GM23338 (cell line): ENCODE measurements around the gene UNKL. TPM values are rescaled to one million over a fixed set of nuclear protein-coding genes. Genes with fewer than 3 reads are reported as not detected.

ENCODE experiments used
- ATAC-seq: fragments of 200-7000 bp; cut with Tn5 transposase; 3 replicates; pipeline ENCODE4 v1.9.1; 2020
- DNase-seq: peaks from one replicate; pipeline ENCODE4 v3.0.0-alpha.2; 2015; ENCODE audit warnings: low spot score
- H2AFZ ChIP-seq: fragments of 200-600 bp; sonication (generic); 2 replicates; pipeline ENCODE4 v1.8.0; 2016; ENCODE audit warnings: antibody characterized with exemption, mild to moderate bottlenecking, moderate library complexity
- H3F3A ChIP-seq: fragments of 200-600 bp; sonication (generic); replicated peaks from 2 replicates; pipeline ENCODE4 v1.8.0; 2017; ENCODE audit warnings: antibody characterized with exemption, mixed run types, low read depth
- H3K27ac ChIP-seq: fragments of 200-600 bp; sonication (generic); 2 replicates; pipeline ENCODE4 v1.6.1; 2016; ENCODE audit warnings: low read depth
- H3K27me3 ChIP-seq: fragments of 200-600 bp; sonication (generic); 2 replicates; pipeline ENCODE4 v1.8.0; 2016; ENCODE audit warnings: mild to moderate bottlenecking, mixed run types, moderate library complexity; ENCODE audit not compliant: insufficient read depth
- H3K36me3 ChIP-seq: fragments of 200-600 bp; sonication (generic); 2 replicates; pipeline ENCODE4 v1.8.0; 2016; ENCODE audit warnings: mild to moderate bottlenecking; ENCODE audit not compliant: insufficient read depth
- H3K4me1 ChIP-seq: fragments of 200-600 bp; sonication (generic); 2 replicates; pipeline ENCODE4 v1.8.0; 2016; ENCODE audit warnings: mild to moderate bottlenecking, moderate library complexity; ENCODE audit not compliant: insufficient read depth
- H3K4me2 ChIP-seq: fragments of 200-600 bp; sonication (generic); 2 replicates; pipeline ENCODE4 v1.7.1; 2017; ENCODE audit warnings: mixed run types
- H3K4me3 ChIP-seq: fragments of 200-600 bp; sonication (generic); 2 replicates; pipeline ENCODE4 v1.6.1; 2016; ENCODE audit warnings: mixed run types
- H3K79me2 ChIP-seq: fragments of 200-600 bp; sonication (generic); replicated peaks from 2 replicates; pipeline ENCODE4 v1.8.0; 2017; ENCODE audit warnings: mild to moderate bottlenecking; ENCODE audit not compliant: insufficient read depth
- H3K9me2 ChIP-seq: fragments of 200-600 bp; sonication (generic); 2 replicates; pipeline ENCODE4 v1.8.0; 2017; ENCODE audit not compliant: insufficient read depth
- H4K20me1 ChIP-seq: fragments of 200-600 bp; sonication (generic); replicated peaks from 2 replicates; pipeline ENCODE4 v1.8.0; 2017; ENCODE audit warnings: mild to moderate bottlenecking; ENCODE audit not compliant: insufficient read depth
- H3K27ac Mint-ChIP-seq: 2 replicates; pipeline ENCODE4 v1.8.0; 2020; ENCODE audit warnings: inconsistent platforms, mild to moderate bottlenecking, moderate library complexity, mixed read lengths
- H3K27me3 Mint-ChIP-seq: 3 replicates; pipeline ENCODE4 v1.8.0; 2022; ENCODE audit warnings: low read depth, mild to moderate bottlenecking, moderate library complexity, mixed read lengths, inconsistent platforms; ENCODE audit not compliant: insufficient read depth, poor library complexity
- H3K36me3 Mint-ChIP-seq: 3 replicates; pipeline ENCODE4 v1.8.0; 2021; ENCODE audit warnings: low read depth, mild to moderate bottlenecking, inconsistent platforms, moderate library complexity, mixed read lengths
- H3K4me1 Mint-ChIP-seq: 3 replicates; pipeline ENCODE4 v1.8.0; 2020; ENCODE audit warnings: mild to moderate bottlenecking, inconsistent platforms, mixed read lengths
- H3K4me3 Mint-ChIP-seq: 3 replicates; pipeline ENCODE4 v1.8.0; 2021; ENCODE audit warnings: moderate library complexity, mild to moderate bottlenecking, inconsistent platforms, mixed read lengths
- H3K9me3 Mint-ChIP-seq: 3 replicates; pipeline ENCODE4 v1.8.0; 2020; ENCODE audit warnings: moderate library complexity, mild to moderate bottlenecking, inconsistent platforms, mixed read lengths
- CREB1 ChIP-seq: fragments of 250-450 bp; sonication (Bioruptor Pico); IDR thresholded peaks from 2 replicates; pipeline ENCODE4 v1.5.0; 2020; ENCODE audit warnings: low read depth, mild to moderate bottlenecking, moderate library complexity
- EZH2phosphoT487 ChIP-seq: fragments of 200-600 bp; sonication (generic); IDR thresholded peaks from one replicate; pipeline ENCODE4 v1.8.1; 2018; ENCODE audit warnings: antibody characterized with exemption; ENCODE audit not compliant: unreplicated experiment
- JUNB ChIP-seq: IDR thresholded peaks from one replicate; pipeline ENCODE4 v1.6.1; 2016; ENCODE audit warnings: antibody characterized with exemption; ENCODE audit not compliant: unreplicated experiment
- NANOG ChIP-seq: IDR thresholded peaks from 2 replicates; pipeline ENCODE4 v1.6.1; 2016; ENCODE audit warnings: antibody characterized with exemption, borderline replicate concordance
- POLR2AphosphoS5 ChIP-seq: IDR thresholded peaks from 2 replicates; pipeline ENCODE4 v1.6.1; 2016; ENCODE audit warnings: antibody characterized with exemption, low read depth
- STAT1 ChIP-seq: IDR thresholded peaks from one replicate; pipeline ENCODE4 v1.6.1; 2016; ENCODE audit warnings: antibody characterized with exemption; ENCODE audit not compliant: unreplicated experiment
- ZNF114 ChIP-seq: fragments of 250-450 bp; sonication (Bioruptor Pico); IDR thresholded peaks from 2 replicates; pipeline ENCODE4 v1.5.0; 2020; ENCODE audit warnings: mild to moderate bottlenecking, moderate library complexity
- ZNF331 ChIP-seq: fragments of 250-450 bp; sonication (Bioruptor Pico); IDR thresholded peaks from 2 replicates; pipeline ENCODE4 v1.5.0; 2020; ENCODE audit warnings: low read depth, mild to moderate bottlenecking, moderate library complexity
- polyA plus RNA-seq: library from polyadenylated mRNA; unstranded; fragments of >200 nt; fragmentation: Nextera tagmentation; extraction: Ambion mirVana; gene quantifications from 2 replicates; pipeline ENCODE4 v1.2.1, GENCODE V29; 2016
- total RNA-seq: library from RNA; depleted of rRNA; stranded (reverse); fragments of >200 nt; shearing (Covaris generic); gene quantifications from 2 replicates; pipeline ENCODE4 v1.2.3, GENCODE V29; 2014
- TF ChIP-seq, protein P1 (sequence below): fragments of 250-450 bp; sonication (Bioruptor Pico); IDR thresholded peaks from 2 replicates; pipeline ENCODE4 v1.5.0; 2020; ENCODE audit warnings: mild to moderate bottlenecking, moderate library complexity
- TF ChIP-seq, protein P2 (sequence below): IDR thresholded peaks from one replicate; pipeline ENCODE4 v1.6.1; 2018; ENCODE audit warnings: antibody characterized with exemption; ENCODE audit not compliant: unreplicated experiment
- TF ChIP-seq, protein P3 (sequence below): IDR thresholded peaks from 2 replicates; pipeline ENCODE4 v1.6.1; 2016; ENCODE audit warnings: antibody characterized with exemption

UNKL gene
- total and polyA plus RNA-seq, 2 experiments from 2014 or later, result 16.7 to 28.7 TPM

DNA sequence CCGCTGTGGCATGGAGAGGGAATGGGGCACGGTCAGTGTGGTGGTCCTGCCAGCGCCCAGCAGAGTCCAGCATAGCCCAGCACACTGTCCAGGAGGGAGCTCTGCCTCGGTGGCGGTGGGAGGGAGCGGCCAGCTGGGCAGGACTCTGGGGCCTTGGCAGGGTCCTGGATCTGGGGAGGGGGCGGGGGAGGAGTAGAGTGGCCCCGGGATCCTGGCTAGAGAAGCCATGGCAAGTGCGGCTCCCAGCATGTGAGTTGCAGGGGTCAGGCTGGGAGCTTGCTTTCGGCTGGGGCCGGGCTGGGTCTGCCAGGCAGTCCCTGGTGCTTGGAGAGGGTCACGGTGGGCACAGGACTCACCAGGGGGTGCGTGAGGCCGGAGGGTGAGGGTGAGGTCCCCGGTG is 58.9 kb downstream of the UNKL start (continued):
- TF ChIP-seq, protein P1, sequence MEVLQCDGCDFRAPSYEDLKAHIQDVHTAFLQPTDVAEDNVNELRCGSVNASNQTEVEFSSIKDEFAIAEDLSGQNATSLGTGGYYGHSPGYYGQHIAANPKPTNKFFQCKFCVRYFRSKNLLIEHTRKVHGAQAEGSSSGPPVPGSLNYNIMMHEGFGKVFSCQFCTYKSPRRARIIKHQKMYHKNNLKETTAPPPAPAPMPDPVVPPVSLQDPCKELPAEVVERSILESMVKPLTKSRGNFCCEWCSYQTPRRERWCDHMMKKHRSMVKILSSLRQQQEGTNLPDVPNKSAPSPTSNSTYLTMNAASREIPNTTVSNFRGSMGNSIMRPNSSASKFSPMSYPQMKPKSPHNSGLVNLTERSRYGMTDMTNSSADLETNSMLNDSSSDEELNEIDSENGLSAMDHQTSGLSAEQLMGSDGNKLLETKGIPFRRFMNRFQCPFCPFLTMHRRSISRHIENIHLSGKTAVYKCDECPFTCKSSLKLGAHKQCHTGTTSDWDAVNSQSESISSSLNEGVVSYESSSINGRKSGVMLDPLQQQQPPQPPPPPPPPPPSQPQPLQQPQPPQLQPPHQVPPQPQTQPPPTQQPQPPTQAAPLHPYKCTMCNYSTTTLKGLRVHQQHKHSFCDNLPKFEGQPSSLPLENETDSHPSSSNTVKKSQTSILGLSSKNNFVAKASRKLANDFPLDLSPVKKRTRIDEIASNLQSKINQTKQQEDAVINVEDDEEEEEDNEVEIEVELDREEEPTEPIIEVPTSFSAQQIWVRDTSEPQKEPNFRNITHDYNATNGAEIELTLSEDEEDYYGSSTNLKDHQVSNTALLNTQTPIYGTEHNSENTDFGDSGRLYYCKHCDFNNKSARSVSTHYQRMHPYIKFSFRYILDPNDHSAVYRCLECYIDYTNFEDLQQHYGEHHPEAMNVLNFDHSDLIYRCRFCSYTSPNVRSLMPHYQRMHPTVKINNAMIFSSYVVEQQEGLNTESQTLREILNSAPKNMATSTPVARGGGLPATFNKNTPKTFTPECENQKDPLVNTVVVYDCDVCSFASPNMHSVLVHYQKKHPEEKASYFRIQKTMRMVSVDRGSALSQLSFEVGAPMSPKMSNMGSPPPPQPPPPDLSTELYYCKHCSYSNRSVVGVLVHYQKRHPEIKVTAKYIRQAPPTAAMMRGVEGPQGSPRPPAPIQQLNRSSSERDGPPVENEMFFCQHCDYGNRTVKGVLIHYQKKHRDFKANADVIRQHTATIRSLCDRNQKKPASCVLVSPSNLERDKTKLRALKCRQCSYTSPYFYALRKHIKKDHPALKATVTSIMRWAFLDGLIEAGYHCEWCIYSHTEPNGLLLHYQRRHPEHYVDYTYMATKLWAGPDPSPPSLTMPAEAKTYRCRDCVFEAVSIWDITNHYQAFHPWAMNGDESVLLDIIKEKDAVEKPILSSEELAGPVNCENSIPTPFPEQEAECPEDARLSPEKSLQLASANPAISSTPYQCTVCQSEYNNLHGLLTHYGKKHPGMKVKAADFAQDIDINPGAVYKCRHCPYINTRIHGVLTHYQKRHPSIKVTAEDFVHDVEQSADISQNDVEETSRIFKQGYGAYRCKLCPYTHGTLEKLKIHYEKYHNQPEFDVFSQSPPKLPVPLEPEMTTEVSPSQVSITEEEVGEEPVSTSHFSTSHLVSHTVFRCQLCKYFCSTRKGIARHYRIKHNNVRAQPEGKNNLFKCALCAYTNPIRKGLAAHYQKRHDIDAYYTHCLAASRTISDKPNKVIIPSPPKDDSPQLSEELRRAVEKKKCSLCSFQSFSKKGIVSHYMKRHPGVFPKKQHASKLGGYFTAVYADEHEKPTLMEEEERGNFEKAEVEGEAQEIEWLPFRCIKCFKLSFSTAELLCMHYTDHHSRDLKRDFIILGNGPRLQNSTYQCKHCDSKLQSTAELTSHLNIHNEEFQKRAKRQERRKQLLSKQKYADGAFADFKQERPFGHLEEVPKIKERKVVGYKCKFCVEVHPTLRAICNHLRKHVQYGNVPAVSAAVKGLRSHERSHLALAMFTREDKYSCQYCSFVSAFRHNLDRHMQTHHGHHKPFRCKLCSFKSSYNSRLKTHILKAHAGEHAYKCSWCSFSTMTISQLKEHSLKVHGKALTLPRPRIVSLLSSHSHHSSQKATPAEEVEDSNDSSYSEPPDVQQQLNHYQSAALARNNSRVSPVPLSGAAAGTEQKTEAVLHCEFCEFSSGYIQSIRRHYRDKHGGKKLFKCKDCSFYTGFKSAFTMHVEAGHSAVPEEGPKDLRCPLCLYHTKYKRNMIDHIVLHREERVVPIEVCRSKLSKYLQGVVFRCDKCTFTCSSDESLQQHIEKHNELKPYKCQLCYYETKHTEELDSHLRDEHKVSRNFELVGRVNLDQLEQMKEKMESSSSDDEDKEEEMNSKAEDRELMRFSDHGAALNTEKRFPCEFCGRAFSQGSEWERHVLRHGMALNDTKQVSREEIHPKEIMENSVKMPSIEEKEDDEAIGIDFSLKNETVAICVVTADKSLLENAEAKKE (CRISPR knock-in tag), result no peak

DNA sequence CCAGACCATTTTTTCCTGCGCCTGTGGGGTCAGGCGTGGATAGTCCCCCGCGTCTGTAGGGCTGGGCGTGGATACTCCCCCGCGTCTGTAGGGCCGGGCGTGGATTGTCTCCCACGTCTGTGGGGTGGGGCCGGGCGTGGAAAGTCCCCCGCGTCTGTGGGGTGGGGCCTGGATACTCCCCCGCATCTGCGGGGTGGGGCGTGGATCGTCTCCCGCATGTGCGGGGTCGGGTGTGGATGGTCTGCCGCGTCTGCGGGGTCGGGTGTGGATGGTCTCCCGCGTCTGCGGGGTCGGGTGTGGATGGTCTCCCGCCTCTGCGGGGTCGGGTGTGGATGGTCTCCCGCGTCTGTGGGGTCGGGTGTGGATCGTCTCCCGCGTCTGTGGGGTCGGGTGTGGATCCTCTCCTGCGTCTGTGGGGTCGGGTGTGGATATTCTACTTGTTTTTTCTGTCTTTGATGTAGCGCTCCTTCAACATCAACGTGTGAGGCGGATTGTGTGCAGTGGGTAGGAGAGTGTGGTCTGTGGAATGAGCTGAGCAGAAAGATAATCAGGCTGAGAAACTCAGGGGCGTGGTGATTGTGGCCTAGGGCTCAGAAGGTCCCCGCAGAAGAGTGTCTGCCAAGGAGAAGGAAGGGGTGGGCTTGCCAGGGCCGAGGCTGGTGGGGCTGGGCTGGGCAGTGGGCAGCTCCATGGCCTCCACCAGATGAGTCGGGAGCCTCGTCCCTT is 59.5 kb downstream of the UNKL start:
- Histone ChIP-seq H3K36me3 (no peaks in the 10 kb centered on the region), H2AFZ (no peak overlapping the region), H3K4me1 (peaks cover 7% of the 10 kb centered on the region; the same call in 1 of the 2 replicates), H3K4me2 (no peak overlapping the region), H3F3A (no peaks in the 10 kb centered on the region; the same call in 1 of the 2 replicates), H3K4me3 (no peak overlapping the region), H3K27ac (no peak overlapping the region), H3K79me2 (peaks cover 54% of the 10 kb centered on the region), H3K9me2 (no peaks in the 10 kb centered on the region), H4K20me1 (peaks cover 9% of the 10 kb centered on the region), H3K27me3 (no peaks in the 10 kb centered on the region)
- peaks cover 6% of the 10 kb centered on the region for H3K4me1 Mint-ChIP-seq
- H3K4me3 Mint-ChIP-seq, result peak overlapping the region; percentile 1; the same call in 1 of the 3 replicates
- peaks cover 9% of the 10 kb centered on the region for H3K36me3 Mint-ChIP-seq
- peaks cover 27% of the 10 kb centered on the region for H3K27me3 Mint-ChIP-seq
- ATAC-seq (no peak), DNase-seq (no peak)
- H3K9me3 Mint-ChIP-seq, result peaks cover 3% of the 10 kb centered on the region; the same call in 2 of the 3 replicates
- no peak overlapping the region for H3K27ac Mint-ChIP-seq
- TF ChIP-seq, protein P2, sequence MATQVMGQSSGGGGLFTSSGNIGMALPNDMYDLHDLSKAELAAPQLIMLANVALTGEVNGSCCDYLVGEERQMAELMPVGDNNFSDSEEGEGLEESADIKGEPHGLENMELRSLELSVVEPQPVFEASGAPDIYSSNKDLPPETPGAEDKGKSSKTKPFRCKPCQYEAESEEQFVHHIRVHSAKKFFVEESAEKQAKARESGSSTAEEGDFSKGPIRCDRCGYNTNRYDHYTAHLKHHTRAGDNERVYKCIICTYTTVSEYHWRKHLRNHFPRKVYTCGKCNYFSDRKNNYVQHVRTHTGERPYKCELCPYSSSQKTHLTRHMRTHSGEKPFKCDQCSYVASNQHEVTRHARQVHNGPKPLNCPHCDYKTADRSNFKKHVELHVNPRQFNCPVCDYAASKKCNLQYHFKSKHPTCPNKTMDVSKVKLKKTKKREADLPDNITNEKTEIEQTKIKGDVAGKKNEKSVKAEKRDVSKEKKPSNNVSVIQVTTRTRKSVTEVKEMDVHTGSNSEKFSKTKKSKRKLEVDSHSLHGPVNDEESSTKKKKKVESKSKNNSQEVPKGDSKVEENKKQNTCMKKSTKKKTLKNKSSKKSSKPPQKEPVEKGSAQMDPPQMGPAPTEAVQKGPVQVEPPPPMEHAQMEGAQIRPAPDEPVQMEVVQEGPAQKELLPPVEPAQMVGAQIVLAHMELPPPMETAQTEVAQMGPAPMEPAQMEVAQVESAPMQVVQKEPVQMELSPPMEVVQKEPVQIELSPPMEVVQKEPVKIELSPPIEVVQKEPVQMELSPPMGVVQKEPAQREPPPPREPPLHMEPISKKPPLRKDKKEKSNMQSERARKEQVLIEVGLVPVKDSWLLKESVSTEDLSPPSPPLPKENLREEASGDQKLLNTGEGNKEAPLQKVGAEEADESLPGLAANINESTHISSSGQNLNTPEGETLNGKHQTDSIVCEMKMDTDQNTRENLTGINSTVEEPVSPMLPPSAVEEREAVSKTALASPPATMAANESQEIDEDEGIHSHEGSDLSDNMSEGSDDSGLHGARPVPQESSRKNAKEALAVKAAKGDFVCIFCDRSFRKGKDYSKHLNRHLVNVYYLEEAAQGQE, result no peak
- TF ChIP-seq ZNF331 (CRISPR knock-in tag) (no peak), JUNB (no peak), EZH2phosphoT487 (no peak), CREB1 (no peak), NANOG (no peak), STAT1 (no peak), POLR2AphosphoS5 (no peak), ZNF114 (no peak)
- TF ChIP-seq, protein P3, sequence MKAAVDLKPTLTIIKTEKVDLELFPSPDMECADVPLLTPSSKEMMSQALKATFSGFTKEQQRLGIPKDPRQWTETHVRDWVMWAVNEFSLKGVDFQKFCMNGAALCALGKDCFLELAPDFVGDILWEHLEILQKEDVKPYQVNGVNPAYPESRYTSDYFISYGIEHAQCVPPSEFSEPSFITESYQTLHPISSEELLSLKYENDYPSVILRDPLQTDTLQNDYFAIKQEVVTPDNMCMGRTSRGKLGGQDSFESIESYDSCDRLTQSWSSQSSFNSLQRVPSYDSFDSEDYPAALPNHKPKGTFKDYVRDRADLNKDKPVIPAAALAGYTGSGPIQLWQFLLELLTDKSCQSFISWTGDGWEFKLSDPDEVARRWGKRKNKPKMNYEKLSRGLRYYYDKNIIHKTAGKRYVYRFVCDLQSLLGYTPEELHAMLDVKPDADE, result no peak
